Gastrocnemius medialis (tissue), 4 donors: ENCODE measurements around the gene EFEMP1.
"Not testable (repeated sequence)": the region's sequence is repeated elsewhere in the genome, so short reads cannot be mapped to it uniquely, and the experiment has no call there.

ENCODE experiments used
- CTCF ChIP-seq, 5 experiments: fragments of 450-650 bp in 3 of 5; fragments of 200-600 bp in 2 of 5; sonication (generic) in 2 of 5; IDR thresholded peaks in 4 of 5; conservative IDR thresholded peaks in 1 of 5; 1 replicate in 4 of 5; 2 replicates in 1 of 5; pipeline ENCODE4 v1.5.1; 2016 to 2019; ENCODE audit warnings: antibody characterized with exemption in 5 of 5, mild to moderate bottlenecking in 3 of 5, moderate library complexity in 3 of 5
- POLR2A ChIP-seq, 2 donors: fragments of 450-650 bp; IDR thresholded peaks; one replicate each; pipeline ENCODE4 v1.6.1; 2017; ENCODE audit warnings: antibody characterized with exemption in 2 of 2, mild to moderate bottlenecking in 2 of 2, moderate library complexity in 2 of 2

- TF ChIP-seq CTCF (IDR thresholded peaks at IDR 0.05 in 4 of 5, conservative IDR thresholded peaks at IDR 0.05 in 1 of 5); POLR2A (IDR thresholded peaks at IDR 0.05): not testable (repeated sequence)
Observed at GRCh38 chr2:55831671-55832410, 91.7 kb downstream of the EFEMP1 start.
